Esophagus squamous epithelium (tissue), 4 donors: ENCODE data around the gene ADSS2.
A peak's percentile ranks its signal among the peaks of the same experiment; 100 is the strongest.

ENCODE experiments used
- CTCF ChIP-seq, 6 experiments: fragments of 450-650 bp in 4 of 6; fragments of 200-600 bp in 2 of 6; sonication (generic) in 2 of 6; IDR thresholded peaks; one replicate each; pipeline ENCODE4 v1.5.1; 2016 to 2019; ENCODE audit warnings: antibody characterized with exemption in 6 of 6, mild to moderate bottlenecking in 4 of 6, moderate library complexity in 4 of 6
- POLR2A ChIP-seq, 4 donors: fragments of 450-650 bp; IDR thresholded peaks; one replicate each; pipeline ENCODE4 v1.6.1; 2017; ENCODE audit warnings: antibody characterized with exemption in 4 of 4, mild to moderate bottlenecking in 4 of 4, moderate library complexity in 3 of 4

GRCh38 chr1:244451951-244452795, 464 bp upstream of the ADSS2 start:
- TF ChIP-seq CTCF (IDR thresholded peaks at IDR 0.05), result peak; percentile 48 to 65 (median 52)
- TF ChIP-seq POLR2A (IDR thresholded peaks at IDR 0.05), result peak in 1 of 4 donors; percentile 42
